NCI-H446 (cell line): ENCODE measurements around the gene NELL2.

Experiments used
- DNase-seq, 2 experiments: peaks; one replicate each; lab custom pipeline; 2025; lab: John Stamatoyannopoulos, UW

The NELL2 gene

DNA sequence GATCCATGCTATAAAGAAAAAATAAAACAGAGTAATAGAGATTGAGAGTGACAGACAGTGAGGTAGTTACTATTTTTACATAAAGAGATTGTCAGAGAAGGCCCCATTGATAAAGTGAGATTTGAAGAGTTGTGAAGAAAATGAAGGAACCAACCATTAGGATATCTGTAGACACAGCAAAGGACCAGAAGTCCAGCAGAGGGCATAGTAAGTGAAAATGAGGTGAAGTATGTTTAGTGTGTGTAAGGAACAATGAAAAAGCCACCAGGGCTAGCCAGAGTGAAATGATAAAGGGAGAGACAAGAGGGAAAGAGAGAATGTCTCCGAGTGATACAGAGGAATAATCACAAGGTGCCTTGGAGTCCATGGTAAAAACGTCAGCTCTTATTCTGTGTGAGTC lies 411.0 kb downstream of the NELL2 start:
- DNase-seq = no peak

DNA sequence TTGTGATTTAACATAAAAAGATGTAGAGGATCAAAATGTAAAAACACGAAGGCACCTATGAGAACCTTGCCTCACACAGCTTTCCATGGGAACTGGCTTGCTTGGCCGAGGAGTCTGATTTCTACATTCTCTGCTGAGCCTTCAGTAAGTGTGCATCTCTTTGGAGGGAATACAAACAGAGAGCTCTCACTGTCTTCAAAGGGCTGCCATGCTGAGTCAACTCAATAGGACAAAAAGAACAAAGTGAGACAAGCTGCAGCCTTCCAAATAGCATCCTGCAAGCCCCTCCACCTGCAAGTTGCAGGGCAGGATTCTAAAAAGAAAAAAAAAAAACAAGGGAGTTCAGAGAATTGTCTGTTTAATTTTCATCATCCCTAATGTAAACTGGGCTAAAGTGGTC lies 411.9 kb downstream of the NELL2 start:
- DNase-seq = no peak

DNA sequence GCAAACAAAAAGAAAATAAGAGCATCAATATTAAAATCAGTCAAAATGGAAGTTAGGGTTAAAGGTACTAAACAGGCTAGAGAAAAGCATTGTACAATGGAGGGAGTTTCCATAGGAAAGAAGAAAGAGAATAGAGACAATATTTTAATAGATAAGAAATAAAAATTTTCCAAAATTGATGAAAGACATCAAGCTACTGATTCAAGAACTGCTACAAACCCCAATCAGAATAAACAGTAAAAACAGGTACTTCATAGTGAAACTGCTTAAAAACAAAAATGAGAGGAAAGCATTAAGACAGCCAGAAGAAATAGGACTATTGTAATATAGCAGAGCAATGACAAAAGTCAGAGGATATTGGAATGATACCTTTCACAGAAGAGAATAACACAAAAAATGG lies 413.4 kb downstream of the NELL2 start:
- DNase-seq = no peak

DNA sequence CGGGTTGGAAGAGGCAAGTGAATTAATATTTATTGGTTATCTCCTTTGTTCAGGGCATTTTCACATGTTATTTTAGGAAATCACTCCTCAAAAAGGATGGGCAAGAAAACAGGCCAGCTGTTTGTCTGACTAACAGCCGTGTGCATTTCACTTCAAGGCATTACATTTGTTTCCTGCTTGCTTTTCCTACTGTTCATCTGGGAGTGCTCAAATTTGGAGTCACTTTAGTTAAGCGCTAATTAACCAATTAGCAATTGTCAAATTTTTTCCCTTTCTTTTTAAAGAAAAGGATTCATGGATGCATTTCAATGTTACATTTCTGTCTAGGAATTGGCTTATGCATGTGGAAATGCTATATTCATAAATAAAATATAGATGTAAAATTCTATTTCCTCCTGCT lies 415.9 kb downstream of the NELL2 start:
- DNase-seq = no peak

DNA sequence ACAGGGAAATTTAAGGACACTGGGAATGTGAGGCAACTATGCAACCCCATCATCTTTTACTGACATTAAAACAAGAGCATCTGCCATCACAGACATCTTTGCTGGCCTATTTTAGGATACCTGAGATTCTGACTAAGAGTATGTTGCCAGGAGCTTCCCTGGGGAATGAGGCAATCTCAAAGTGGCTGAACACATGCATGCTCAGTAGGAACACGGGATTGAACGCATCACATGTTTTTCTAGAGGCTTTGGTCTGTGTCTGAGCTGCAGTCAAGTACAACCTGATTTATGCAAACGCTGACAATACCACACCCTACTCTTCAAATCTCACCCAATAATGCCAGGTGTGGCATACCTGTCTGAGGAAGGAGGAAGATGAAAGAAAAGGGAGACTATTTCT lies 416.5 kb downstream of the NELL2 start:
- no peak for DNase-seq
